GM19240 (cell line): Measurements from ENCODE around the gene CREB3L2.
"Not testable (repeated sequence)": the region's sequence is repeated elsewhere in the genome, so short reads cannot be mapped to it uniquely, and the experiment has no call there.

Experiments used
- DNase-seq: peaks from one replicate; pipeline ENCODE4 v3.0.0; 2011; ENCODE audit warnings: low spot score; ENCODE audit not compliant: insufficient read length

The CREB3L2 gene

GRCh38 chr7:137969828-137970227 is 32.1 kb downstream of the CREB3L2 start:
- no peak for DNase-seq

GRCh38 chr7:137968890-137969289 is 33.0 kb downstream of the CREB3L2 start:
- no peak for DNase-seq

GRCh38 chr7:137968339-137968738 is 33.5 kb downstream of the CREB3L2 start:
- DNase-seq, result not testable (repeated sequence)

GRCh38 chr7:137967143-137968018 is 34.5 kb downstream of the CREB3L2 start:
- DNase-seq, result no peak

GRCh38 chr7:137966641-137967142 is 35.2 kb downstream of the CREB3L2 start:
- no peak for DNase-seq

- DNase-seq, result no peak
Observed at GRCh38 chr7:137965942-137966640, 35.8 kb downstream of the CREB3L2 start.

GRCh38 chr7:137964824-137965545 is 36.9 kb downstream of the CREB3L2 start:
- DNase-seq, result no peak

- DNase-seq, result no peak
Observed at GRCh38 chr7:137962875-137963507, 38.9 kb downstream of the CREB3L2 start.

GRCh38 chr7:137962491-137962874 is 39.4 kb downstream of the CREB3L2 start:
- no peak for DNase-seq

GRCh38 chr7:137961200-137962177 is 40.4 kb downstream of the CREB3L2 start:
- DNase-seq, result no peak

GRCh38 chr7:137960020-137960419 is 41.9 kb downstream of the CREB3L2 start:
- DNase-seq, result no peak

GRCh38 chr7:137958470-137959431 is 43.1 kb downstream of the CREB3L2 start:
- no peak for DNase-seq

- DNase-seq, result no peak
Observed at GRCh38 chr7:137957887-137958286, 44.0 kb downstream of the CREB3L2 start.

GRCh38 chr7:137956591-137956990 is 45.3 kb downstream of the CREB3L2 start:
- DNase-seq, result no peak

GRCh38 chr7:137956183-137956582 is 45.7 kb downstream of the CREB3L2 start:
- DNase-seq, result no peak

GRCh38 chr7:137954614-137955013 is 47.3 kb downstream of the CREB3L2 start:
- no peak for DNase-seq

- DNase-seq, result no peak
Observed at GRCh38 chr7:137953665-137954470, 48.0 kb downstream of the CREB3L2 start.

GRCh38 chr7:137953043-137953664 is 48.7 kb downstream of the CREB3L2 start:
- DNase-seq, result no peak
